GM23248 (cell line): ENCODE measurements around the gene C2CD4D. TPM values are rescaled to one million over a fixed set of nuclear protein-coding genes. Genes with fewer than 3 reads are reported as not detected.
"Not testable (repeated sequence)": the region's sequence is repeated elsewhere in the genome, so short reads cannot be mapped to it uniquely, and the experiment has no call there.

Experiments used
- DNase-seq: peaks from one replicate; pipeline ENCODE4 v3.0.0-alpha.2; 2015
- H2AFZ ChIP-seq: fragments of 200-600 bp; sonication (generic); 2 replicates; pipeline ENCODE4 v1.6.1; 2016; ENCODE audit warnings: antibody characterized with exemption
- H3F3A ChIP-seq: fragments of 200-600 bp; sonication (generic); 2 replicates; pipeline ENCODE4 v1.6.1; 2016; ENCODE audit warnings: mild to moderate bottlenecking, antibody characterized with exemption, mixed run types; ENCODE audit not compliant: insufficient read depth
- H3K27ac ChIP-seq: fragments of 200-600 bp; sonication (generic); 2 replicates; pipeline ENCODE4 v1.5.1; 2016; ENCODE audit warnings: mild to moderate bottlenecking
- H3K27me3 ChIP-seq: fragments of 200-600 bp; sonication (generic); replicated peaks from 2 replicates; pipeline ENCODE4 v1.6.1; 2016; ENCODE audit warnings: mild to moderate bottlenecking; ENCODE audit not compliant: insufficient read depth
- H3K36me3 ChIP-seq: fragments of 200-600 bp; sonication (generic); 2 replicates; pipeline ENCODE4 v1.6.1; 2016; ENCODE audit warnings: low read depth, mild to moderate bottlenecking
- H3K4me1 ChIP-seq: fragments of 200-600 bp; sonication (generic); 2 replicates; pipeline ENCODE4 v1.6.1; 2016; ENCODE audit warnings: mild to moderate bottlenecking; ENCODE audit not compliant: insufficient read depth
- H3K4me2 ChIP-seq: fragments of 200-600 bp; sonication (generic); one replicate; pipeline ENCODE4 v1.6.1; 2016; ENCODE audit warnings: mild to moderate bottlenecking; ENCODE audit not compliant: unreplicated experiment
- H3K4me3 ChIP-seq: fragments of 200-600 bp; sonication (generic); 2 replicates; pipeline ENCODE4 v1.5.1; 2016; ENCODE audit warnings: mild to moderate bottlenecking
- H3K79me2 ChIP-seq: fragments of 200-600 bp; sonication (generic); 2 replicates; pipeline ENCODE4 v1.6.1; 2016; ENCODE audit warnings: mild to moderate bottlenecking; ENCODE audit not compliant: insufficient read depth
- H3K9ac ChIP-seq: fragments of 200-600 bp; sonication (generic); 2 replicates; pipeline ENCODE4 v1.6.1; 2016; ENCODE audit warnings: mild to moderate bottlenecking
- H3K9me2 ChIP-seq: fragments of 200-600 bp; sonication (generic); 2 replicates; pipeline ENCODE4 v1.6.1; 2016; ENCODE audit warnings: mixed run types, mild to moderate bottlenecking, moderate library complexity; ENCODE audit not compliant: insufficient read depth
- H3K9me3 ChIP-seq: fragments of 200-600 bp; sonication (generic); one replicate; pipeline ENCODE4 v1.6.1; 2017; ENCODE audit warnings: low read depth
- H4K20me1 ChIP-seq: fragments of 200-600 bp; sonication (generic); 2 replicates; pipeline ENCODE4 v1.6.0; 2016; ENCODE audit not compliant: insufficient read depth
- EZH2 ChIP-seq: fragments of 200-600 bp; sonication (generic); IDR thresholded peaks from 2 replicates; pipeline ENCODE4 v1.6.1; 2018; ENCODE audit warnings: antibody characterized with exemption, mild to moderate bottlenecking; ENCODE audit not compliant: insufficient read depth, poor library complexity, severe bottlenecking
- EZH2phosphoT487 ChIP-seq: fragments of 200-600 bp; sonication (generic); IDR thresholded peaks from 2 replicates; pipeline ENCODE4 v1.6.1; 2018; ENCODE audit warnings: antibody characterized with exemption, moderate library complexity, mild to moderate bottlenecking, low read depth; ENCODE audit not compliant: insufficient read depth
- WGBS, 2 experiments: methylation state at CpG; one replicate each; pipeline ENCODE4 v1.1.6; 2015 to 2017; ENCODE audit warnings: low lambda C conversion rate in 2 of 2, low coverage in 1 of 2; ENCODE audit errors: missing lambda C conversion rate in 2 of 2; 5-methylcytosine and 5-hydroxymethylcytosine counted together
- in situ Hi-C: fragments of 300-500 bp; cut with MboI; formaldehyde crosslinking; loops from 2 replicates; pipeline ENCODE4 v1.15.0; 2020
- polyA plus RNA-seq: library from polyadenylated mRNA; unstranded; fragments of >200 nt; fragmentation: Nextera tagmentation; extraction: Ambion mirVana; gene quantifications from 2 replicates; pipeline ENCODE4 v1.2.1, GENCODE V29; 2016
- total RNA-seq: library from RNA; depleted of rRNA; stranded (reverse); fragments of >200 nt; shearing (Covaris generic); gene quantifications from 2 replicates; pipeline ENCODE4 v1.2.3, GENCODE V29; 2014

The C2CD4D gene
- total and polyA plus RNA-seq, 2 experiments from 2014 or later, result 0.16 TPM; not detected in 1

DNA sequence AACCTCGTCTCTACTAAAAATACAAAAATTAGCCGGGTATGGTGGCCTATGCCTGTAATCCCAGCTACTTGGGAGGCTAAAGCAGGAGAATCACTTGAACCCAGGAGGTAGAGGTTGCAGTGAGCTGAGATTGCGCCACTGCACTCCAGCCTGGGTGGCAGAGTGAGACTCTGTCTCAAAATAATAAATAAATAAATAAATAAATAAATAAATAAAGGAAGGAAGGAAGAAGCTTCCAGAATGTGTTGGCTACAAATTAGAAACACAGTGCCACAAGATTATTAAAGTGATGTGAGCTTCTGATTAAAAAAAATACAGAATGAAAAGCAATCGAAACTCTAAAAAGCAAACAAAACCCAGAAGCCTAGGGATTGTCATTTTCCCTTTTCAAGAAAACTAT is 44.3 kb upstream of the C2CD4D start:
- WGBS, 2 experiments, result 96 to 97% methylated on average over 4 of the region's 4 CpGs
- H3K4me3 ChIP-seq, H3K9me3 ChIP-seq, H3K27ac ChIP-seq, H3K27me3 ChIP-seq, H3K9ac ChIP-seq, H3K79me2 ChIP-seq, DNase-seq, H3K36me3 ChIP-seq, H3K4me2 ChIP-seq, in situ Hi-C loops, H3K9me2 ChIP-seq, H4K20me1 ChIP-seq, H2AFZ ChIP-seq: not testable (repeated sequence)
- Histone ChIP-seq H3F3A (peaks cover 15% of the 10 kb centered on the region), H3K4me1 (peaks cover 14% of the 10 kb centered on the region)

DNA sequence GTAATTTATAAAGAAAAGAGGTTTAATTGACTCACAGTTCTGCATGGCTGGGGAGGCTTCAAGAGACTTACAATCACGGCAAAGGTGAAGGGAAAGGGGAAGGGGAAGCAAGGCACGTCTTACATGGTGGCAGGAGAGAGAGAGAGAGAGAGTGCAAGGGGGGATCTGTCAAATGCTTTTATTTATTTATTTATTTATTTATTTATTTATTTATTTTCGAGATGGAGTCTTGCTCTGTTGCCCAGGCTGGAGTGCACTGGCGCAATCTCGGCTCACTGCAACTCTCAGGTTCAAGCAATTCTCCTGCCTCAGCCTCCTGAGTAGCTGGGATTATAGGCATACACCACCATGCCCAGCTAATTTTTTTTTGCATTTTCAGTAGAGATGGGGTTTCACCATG is 43.3 kb upstream of the C2CD4D start:
- H3K9ac ChIP-seq, H3K27ac ChIP-seq, H3K4me2 ChIP-seq, H2AFZ ChIP-seq, H3K4me3 ChIP-seq, H3K9me2 ChIP-seq, H3K79me2 ChIP-seq, DNase-seq, H4K20me1 ChIP-seq, in situ Hi-C loops, H3K27me3 ChIP-seq, H3K9me3 ChIP-seq, H3K36me3 ChIP-seq: not testable (repeated sequence)
- WGBS, 2 experiments, result 91 to 92% methylated on average over 5 of the region's 5 CpGs
- H3K4me1 ChIP-seq, result peaks cover 12% of the 10 kb centered on the region
- H3F3A ChIP-seq, result peaks cover 11% of the 10 kb centered on the region

DNA sequence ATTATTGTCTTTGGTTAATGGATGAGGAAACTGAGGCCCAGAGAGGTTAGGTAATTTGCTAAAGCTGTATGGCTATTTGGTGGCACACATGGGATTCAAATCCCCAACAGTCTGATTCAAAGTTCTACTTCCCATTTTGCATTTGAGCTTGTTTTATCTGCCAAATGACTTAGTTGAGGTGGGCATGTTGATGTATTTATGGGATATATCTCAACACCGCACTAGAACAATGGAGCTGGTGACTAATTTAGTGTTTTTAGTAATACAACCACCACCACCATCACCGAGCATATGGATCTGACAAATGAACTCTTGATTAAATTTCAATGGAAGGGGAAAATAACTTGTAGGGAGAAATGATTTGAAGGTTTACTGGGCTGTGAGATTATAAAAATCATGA is 42.8 kb upstream of the C2CD4D start:
- DNase-seq, result no peak
- no peaks in the 10 kb centered on the region for H4K20me1 ChIP-seq
- no peaks in the 10 kb centered on the region for H3K9me3 ChIP-seq
- H3K4me1 ChIP-seq, result peaks cover 7% of the 10 kb centered on the region
- no peak for TF ChIP-seq EZH2phosphoT487
- TF ChIP-seq EZH2, result no peak
- 96 to 100% methylated on average over 2 of the region's 2 CpGs for WGBS, 2 experiments
- H3K36me3 ChIP-seq, result no peaks in the 10 kb centered on the region
- no peak overlapping the region for H3K27ac ChIP-seq
- peaks cover 7% of the 10 kb centered on the region for H3F3A ChIP-seq
- no peaks in the 10 kb centered on the region for H3K27me3 ChIP-seq
- no peak overlapping the region for H3K4me2 ChIP-seq
- no peak overlapping the region for H3K4me3 ChIP-seq
- H3K9me2 ChIP-seq, result no peaks in the 10 kb centered on the region
- no peak overlapping the region for H2AFZ ChIP-seq
- in situ Hi-C loops, result no loop called here
- H3K9ac ChIP-seq, result no peak overlapping the region
- no peaks in the 10 kb centered on the region for H3K79me2 ChIP-seq

DNA sequence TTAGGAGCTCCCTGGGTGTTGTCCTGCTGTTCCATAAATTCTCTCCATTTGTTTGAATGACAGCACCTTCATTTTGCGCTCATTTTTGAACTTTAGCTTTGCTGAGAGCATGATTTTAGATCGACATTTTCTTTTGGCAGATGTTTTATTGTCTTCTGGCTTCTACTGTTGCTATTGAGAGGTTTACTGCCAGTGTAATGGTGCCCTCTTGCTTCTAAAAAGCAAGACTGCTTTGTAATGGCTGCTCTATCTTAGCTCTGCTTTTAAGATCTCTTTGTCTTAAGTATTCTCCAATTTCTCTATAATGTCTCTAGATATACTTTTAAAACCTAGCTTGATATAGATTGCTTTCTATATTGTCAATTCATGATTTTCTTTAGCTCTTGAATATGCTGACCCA is 41.9 kb upstream of the C2CD4D start:
- no peaks in the 10 kb centered on the region for H3K9me3 ChIP-seq
- no peak for TF ChIP-seq EZH2
- TF ChIP-seq EZH2phosphoT487, result no peak
- in situ Hi-C loops, result no loop called here

DNA sequence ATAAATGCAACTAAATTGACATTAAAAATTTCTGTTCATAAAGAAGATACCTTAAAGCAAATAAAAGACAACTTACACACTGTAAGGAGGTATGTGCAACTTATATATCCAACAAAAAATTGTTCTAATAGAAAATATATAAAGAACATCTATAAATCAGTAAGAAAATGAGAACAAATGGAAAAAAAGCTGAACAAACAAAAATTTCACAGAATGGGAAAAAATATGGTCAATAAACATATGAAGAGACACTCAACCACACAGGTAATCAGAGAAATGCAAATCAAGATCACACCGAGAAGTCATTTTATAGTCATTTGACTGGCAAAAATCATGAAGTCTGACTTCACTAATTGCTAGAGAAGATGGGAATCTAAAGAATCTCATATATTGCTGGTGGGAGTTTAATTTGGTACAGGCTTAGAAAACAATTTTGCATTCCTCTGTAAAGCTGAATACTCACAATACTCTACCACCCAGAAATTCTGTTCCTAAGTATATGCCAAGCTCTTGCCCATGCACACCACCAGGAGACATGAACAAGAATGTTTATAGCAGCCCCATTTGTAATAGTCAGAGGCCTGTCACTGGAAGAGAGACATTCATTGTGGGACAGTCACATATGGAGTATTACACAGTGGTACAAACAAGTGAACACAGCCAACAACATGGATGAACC is 35.9 kb upstream of the C2CD4D start:
- H3K4me3 ChIP-seq, result no peak overlapping the region
- in situ Hi-C loops, result no loop called here
- H3K9me2 ChIP-seq, result no peaks in the 10 kb centered on the region
- no peaks in the 10 kb centered on the region for H3K79me2 ChIP-seq
- 90 to 100% methylated on average over 1 of the region's 1 CpG for WGBS, 2 experiments
- H3K9me3 ChIP-seq, result no peaks in the 10 kb centered on the region
- H3K9ac ChIP-seq, result no peak overlapping the region
- H2AFZ ChIP-seq, result no peak overlapping the region
- H4K20me1 ChIP-seq, result no peaks in the 10 kb centered on the region
- no peak overlapping the region for H3K4me2 ChIP-seq
- no peak for TF ChIP-seq EZH2
- no peak for TF ChIP-seq EZH2phosphoT487
- H3K27me3 ChIP-seq, result no peaks in the 10 kb centered on the region
- H3F3A ChIP-seq, result no peaks in the 10 kb centered on the region
- no peaks in the 10 kb centered on the region; the same call in 1 of the 2 replicates for H3K36me3 ChIP-seq
- no peak for DNase-seq
- no peaks in the 10 kb centered on the region for H3K4me1 ChIP-seq
- no peak overlapping the region for H3K27ac ChIP-seq

More for the DNA sequence above, 41.9 kb upstream of the C2CD4D start:
- no peak overlapping the region for H3K4me2 ChIP-seq
- H3K4me1 ChIP-seq, result peaks cover under 1% of the 10 kb centered on the region
- H4K20me1 ChIP-seq, result no peaks in the 10 kb centered on the region
- H3K27ac ChIP-seq, result no peak overlapping the region
- WGBS, 2 experiments, result 46 to 50% methylated on average over 2 of the region's 2 CpGs
- no peaks in the 10 kb centered on the region for H3K36me3 ChIP-seq
- H2AFZ ChIP-seq, result no peak overlapping the region
- H3K27me3 ChIP-seq, result no peaks in the 10 kb centered on the region
- H3F3A ChIP-seq, result peaks cover under 1% of the 10 kb centered on the region
- H3K9ac ChIP-seq, result no peak overlapping the region
- no peak overlapping the region for H3K4me3 ChIP-seq
- DNase-seq, result no peak
- H3K79me2 ChIP-seq, result no peaks in the 10 kb centered on the region
- no peaks in the 10 kb centered on the region for H3K9me2 ChIP-seq

DNA sequence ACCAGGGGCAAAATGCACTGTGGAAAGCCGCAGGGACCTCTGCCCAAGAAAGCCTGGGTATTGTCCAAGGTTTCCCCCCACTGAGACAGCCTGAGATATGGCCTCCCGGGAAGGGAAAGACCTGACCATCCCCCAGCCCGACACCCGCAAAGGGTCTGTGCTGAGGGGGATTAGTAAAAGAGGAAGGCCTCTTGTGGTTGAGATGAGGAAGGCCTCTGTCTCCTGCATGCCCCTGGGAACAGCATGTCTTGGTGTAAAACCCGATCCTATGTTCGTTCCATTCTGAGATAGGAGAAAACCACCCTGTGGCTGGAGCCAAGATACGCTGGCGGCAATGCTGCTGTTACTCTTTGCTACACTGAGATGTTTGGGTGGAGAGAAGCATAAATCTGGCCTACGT is 33.2 kb upstream of the C2CD4D start:
- H3K9me2 ChIP-seq, H3K9me3 ChIP-seq, H3K27me3 ChIP-seq, H3K79me2 ChIP-seq, H3K36me3 ChIP-seq, H4K20me1 ChIP-seq, H3K4me2 ChIP-seq, H2AFZ ChIP-seq, H3K4me3 ChIP-seq, H3K27ac ChIP-seq, in situ Hi-C loops, H3K4me1 ChIP-seq, DNase-seq, H3K9ac ChIP-seq: not testable (repeated sequence)
- peaks cover 10% of the 10 kb centered on the region for H3F3A ChIP-seq
- WGBS, 2 experiments, result 83 to 92% methylated on average over 8 to 9 of the region's 9 CpGs
